GM23338 (cell line): ENCODE data around the gene OLIG1.

Experiments used
- CREB1 ChIP-seq: fragments of 250-450 bp; sonication (Bioruptor Pico); IDR thresholded peaks from 2 replicates; pipeline ENCODE4 v1.5.0; 2020; ENCODE audit warnings: low read depth, mild to moderate bottlenecking, moderate library complexity
- EZH2 ChIP-seq: fragments of 200-600 bp; sonication (generic); IDR thresholded peaks from one replicate; pipeline ENCODE4 v1.8.0; 2017; ENCODE audit warnings: antibody characterized with exemption, mild to moderate bottlenecking, low read depth; ENCODE audit not compliant: unreplicated experiment
- EZH2phosphoT487 ChIP-seq: fragments of 200-600 bp; sonication (generic); IDR thresholded peaks from one replicate; pipeline ENCODE4 v1.8.1; 2018; ENCODE audit warnings: antibody characterized with exemption; ENCODE audit not compliant: unreplicated experiment
- POLR2AphosphoS5 ChIP-seq: IDR thresholded peaks from 2 replicates; pipeline ENCODE4 v1.6.1; 2016; ENCODE audit warnings: antibody characterized with exemption, low read depth
- REST ChIP-seq: IDR thresholded peaks from one replicate; pipeline ENCODE4 v1.6.1; 2018; ENCODE audit warnings: antibody characterized with exemption; ENCODE audit not compliant: unreplicated experiment
- TF ChIP-seq, protein P1 (sequence below), 2 experiments: fragments of 200-600 bp in 1 of 2; sonication (generic) in 1 of 2; conservative IDR thresholded peaks; 2 replicates each; pipeline versions ENCODE4 v1.5.1 to v1.6.1; 2016 to 2017; ENCODE audit warnings: antibody characterized with exemption in 2 of 2, low read depth in 2 of 2, mild to moderate bottlenecking in 2 of 2, moderate library complexity in 1 of 2

DNA sequence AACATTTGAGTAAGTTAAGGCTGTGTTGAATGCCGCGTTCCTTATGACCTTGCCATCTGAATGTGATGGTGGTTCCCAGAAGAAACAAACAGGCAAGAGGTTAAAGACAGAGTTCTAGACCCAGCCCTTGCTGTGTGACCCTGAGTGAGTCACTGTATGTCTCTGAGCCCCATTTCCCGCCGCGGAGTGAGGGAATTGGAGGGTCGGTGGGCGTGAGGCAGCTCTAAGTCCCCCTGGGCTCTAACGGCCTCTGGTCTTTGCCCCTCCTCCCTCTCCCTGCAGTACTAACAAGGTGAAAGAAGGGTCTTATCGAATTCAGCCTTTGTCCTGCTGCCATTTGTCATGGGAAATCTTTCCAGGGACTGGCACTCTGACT is 40.4 kb downstream of the OLIG1 start:
- TF ChIP-seq CREB1 (CRISPR knock-in tag) (no peak), REST (no peak), EZH2 (no peak), POLR2AphosphoS5 (no peak), EZH2phosphoT487 (no peak)
- TF ChIP-seq, protein P1, sequence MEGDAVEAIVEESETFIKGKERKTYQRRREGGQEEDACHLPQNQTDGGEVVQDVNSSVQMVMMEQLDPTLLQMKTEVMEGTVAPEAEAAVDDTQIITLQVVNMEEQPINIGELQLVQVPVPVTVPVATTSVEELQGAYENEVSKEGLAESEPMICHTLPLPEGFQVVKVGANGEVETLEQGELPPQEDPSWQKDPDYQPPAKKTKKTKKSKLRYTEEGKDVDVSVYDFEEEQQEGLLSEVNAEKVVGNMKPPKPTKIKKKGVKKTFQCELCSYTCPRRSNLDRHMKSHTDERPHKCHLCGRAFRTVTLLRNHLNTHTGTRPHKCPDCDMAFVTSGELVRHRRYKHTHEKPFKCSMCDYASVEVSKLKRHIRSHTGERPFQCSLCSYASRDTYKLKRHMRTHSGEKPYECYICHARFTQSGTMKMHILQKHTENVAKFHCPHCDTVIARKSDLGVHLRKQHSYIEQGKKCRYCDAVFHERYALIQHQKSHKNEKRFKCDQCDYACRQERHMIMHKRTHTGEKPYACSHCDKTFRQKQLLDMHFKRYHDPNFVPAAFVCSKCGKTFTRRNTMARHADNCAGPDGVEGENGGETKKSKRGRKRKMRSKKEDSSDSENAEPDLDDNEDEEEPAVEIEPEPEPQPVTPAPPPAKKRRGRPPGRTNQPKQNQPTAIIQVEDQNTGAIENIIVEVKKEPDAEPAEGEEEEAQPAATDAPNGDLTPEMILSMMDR (conservative IDR thresholded peaks at IDR 0.05; ENCODE audit: low read depth in 2 of 2) = no peak
